Duodenal mucosa (tissue), 2 donors: ENCODE results near the gene RBL1.
"Not testable (repeated sequence)": the region's sequence is repeated elsewhere in the genome, so short reads cannot be mapped to it uniquely, and the experiment has no call there.

ENCODE experiments used
- H3K27ac ChIP-seq: one replicate; pipeline ENCODE4 v1.7.0; 2013; ENCODE audit warnings: low read depth, low read length
- H3K27me3 ChIP-seq, 2 donors: one replicate each; pipeline ENCODE4 v1.7.0; 2013; ENCODE audit warnings: low read length in 2 of 2, control low read depth in 1 of 2; ENCODE audit not compliant: insufficient read depth in 2 of 2, control insufficient read depth in 1 of 2
- H3K36me3 ChIP-seq, 2 donors: one replicate each; pipeline ENCODE4 v1.7.0; 2013; ENCODE audit warnings: low read length in 2 of 2, control low read depth in 1 of 2; ENCODE audit not compliant: insufficient read depth in 2 of 2, control insufficient read depth in 1 of 2
- H3K4me1 ChIP-seq, 2 donors: one replicate each; pipeline ENCODE4 v1.7.0; 2013; ENCODE audit warnings: low read length in 2 of 2, control low read depth in 1 of 2; ENCODE audit not compliant: insufficient read depth in 2 of 2, control insufficient read depth in 1 of 2
- H3K4me3 ChIP-seq, 2 donors: one replicate each; pipeline ENCODE4 v1.7.0; 2013; ENCODE audit warnings: low read length in 2 of 2, low read depth in 1 of 2
- H3K9ac ChIP-seq, 2 donors: one replicate each; pipeline ENCODE4 v1.7.0; 2013; ENCODE audit warnings: low read length in 2 of 2, low read depth in 1 of 2
- H3K9me3 ChIP-seq, 2 donors: one replicate each; pipeline ENCODE4 v1.7.0; 2013; ENCODE audit warnings: low read length in 2 of 2, control low read depth in 1 of 2; ENCODE audit not compliant: control insufficient read depth in 1 of 2

The RBL1 gene

GRCh38 chr20:37032077-37032476, 63.7 kb downstream of the RBL1 start:
- Histone ChIP-seq H3K9me3 (no peaks in the 10 kb centered on the region), H3K27me3 (no peaks in the 10 kb centered on the region), H3K9ac (no peak overlapping the region), H3K27ac (no peak overlapping the region), H3K4me1 (no peaks in the 10 kb centered on the region), H3K4me3 (no peak overlapping the region), H3K36me3 (peaks cover 5 to 25% of the 10 kb centered on the region in 2 donors)

GRCh38 chr20:37020636-37021035, 75.2 kb downstream of the RBL1 start:
- Histone ChIP-seq H3K27me3 (no peaks in the 10 kb centered on the region), H3K9ac (no peak overlapping the region), H3K4me1 (no peaks in the 10 kb centered on the region), H3K4me3 (no peak overlapping the region), H3K27ac (no peak overlapping the region), H3K36me3 (peaks cover 0 to 31% of the 10 kb centered on the region in 2 donors), H3K9me3 (no peaks in the 10 kb centered on the region)

DNA sequence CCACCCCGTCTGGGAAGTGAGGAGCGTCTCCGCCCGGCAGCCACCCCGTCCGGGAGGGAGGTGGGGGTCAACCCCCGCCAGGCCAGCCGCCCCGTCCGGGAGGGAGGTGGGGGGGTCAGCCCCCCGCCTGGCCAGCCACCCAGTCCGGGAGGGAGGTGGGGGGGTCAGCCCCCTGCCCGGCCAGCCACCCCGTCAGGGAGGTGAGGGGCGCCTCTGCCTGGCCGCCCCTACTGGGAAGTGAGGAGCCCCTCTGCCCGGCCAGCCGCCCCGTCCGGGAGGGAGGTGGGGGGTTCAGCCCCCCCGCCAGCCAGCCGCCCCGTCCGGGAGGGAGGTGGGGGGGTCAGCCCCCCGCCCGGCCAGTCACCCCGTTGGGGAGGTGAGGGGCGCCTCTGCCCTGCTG, 83.2 kb downstream of the RBL1 start:
- not testable (repeated sequence) for H3K9ac ChIP-seq, H3K27ac ChIP-seq, H3K27me3 ChIP-seq, H3K4me3 ChIP-seq, H3K4me1 ChIP-seq, H3K9me3 ChIP-seq
- peaks cover 0 to 19% of the 10 kb centered on the region in 2 donors for H3K36me3 ChIP-seq

- peaks cover 0 to 16% of the 10 kb centered on the region in 2 donors for H3K36me3 ChIP-seq
- not testable (repeated sequence) for H3K9me3 ChIP-seq, H3K4me3 ChIP-seq, H3K4me1 ChIP-seq, H3K27ac ChIP-seq, H3K27me3 ChIP-seq, H3K9ac ChIP-seq
Measured at GRCh38 chr20:37011858-37012257, 83.9 kb downstream of the RBL1 start.

GRCh38 chr20:37011147-37011546, 84.7 kb downstream of the RBL1 start:
- no peak overlapping the region for H3K9ac ChIP-seq
- no peak overlapping the region for H3K4me3 ChIP-seq
- no peaks in the 10 kb centered on the region for H3K9me3 ChIP-seq
- H3K36me3 ChIP-seq = peaks cover 0 to 18% of the 10 kb centered on the region in 2 donors
- H3K27ac ChIP-seq = no peak overlapping the region
- no peaks in the 10 kb centered on the region for H3K4me1 ChIP-seq
- no peaks in the 10 kb centered on the region for H3K27me3 ChIP-seq

DNA sequence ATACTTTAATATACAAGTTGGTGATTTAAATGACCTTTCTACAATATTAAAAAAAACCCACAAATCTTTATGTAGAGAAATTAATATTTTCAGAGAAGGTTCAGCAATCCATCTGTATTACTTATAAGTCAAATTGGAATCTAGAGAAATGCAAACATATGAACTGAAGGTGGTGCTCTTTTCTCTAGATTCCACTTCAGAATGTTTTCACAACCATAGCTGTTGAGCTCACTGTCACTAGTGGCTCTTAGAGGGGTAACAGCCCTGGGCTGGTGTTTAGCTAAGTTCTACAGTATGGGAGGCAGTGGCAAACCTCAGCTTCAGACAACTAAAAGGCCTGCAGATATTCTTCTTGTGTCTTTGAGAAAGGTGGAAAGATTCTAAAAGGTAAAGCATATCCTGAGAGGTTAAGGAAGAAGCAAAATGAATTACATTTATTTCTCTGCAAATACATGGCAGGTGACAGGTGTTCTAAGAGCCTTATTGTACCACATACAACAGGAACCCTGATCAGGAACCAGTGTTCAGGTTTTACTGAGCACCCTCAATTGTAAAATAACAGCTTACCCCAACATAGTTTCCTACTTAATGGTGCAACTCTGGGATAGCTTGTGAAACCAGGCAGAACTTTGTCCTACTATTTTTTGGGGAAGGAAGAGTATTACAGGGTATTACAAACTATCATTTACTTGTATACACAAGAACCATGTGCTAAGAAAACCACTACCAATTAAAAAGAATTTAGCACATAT, 87.7 kb downstream of the RBL1 start:
- Histone ChIP-seq H3K4me3 (no peak overlapping the region), H3K9me3 (no peaks in the 10 kb centered on the region), H3K36me3 (peaks cover 0 to 13% of the 10 kb centered on the region in 2 donors), H3K27me3 (no peaks in the 10 kb centered on the region), H3K9ac (no peak overlapping the region), H3K27ac (no peak overlapping the region), H3K4me1 (no peaks in the 10 kb centered on the region)

GRCh38 chr20:37005062-37005942, 90.5 kb downstream of the RBL1 start:
- not testable (repeated sequence) for H3K9ac ChIP-seq, H3K9me3 ChIP-seq, H3K27ac ChIP-seq, H3K27me3 ChIP-seq, H3K4me3 ChIP-seq, H3K4me1 ChIP-seq
- H3K36me3 ChIP-seq = peaks cover 0 to 14% of the 10 kb centered on the region in 2 donors

DNA sequence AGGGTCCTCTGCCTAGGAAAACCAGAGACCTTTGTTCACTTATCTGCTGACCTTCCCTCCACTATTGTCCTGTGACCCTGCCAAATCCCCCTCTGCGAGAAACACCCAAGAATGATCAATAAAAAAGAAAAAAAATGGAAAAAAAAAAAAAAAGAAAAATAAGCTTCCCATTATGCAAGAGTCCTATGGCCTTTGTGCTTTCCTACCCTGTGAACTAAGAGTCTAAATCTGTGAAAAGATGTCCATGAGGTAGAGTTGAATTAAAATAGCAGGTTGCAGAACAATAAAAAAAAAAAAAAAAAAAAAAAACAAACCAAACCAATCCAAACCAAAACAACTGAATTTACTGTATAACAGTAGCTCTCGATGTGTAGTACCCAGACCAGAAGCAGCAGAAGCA, 94.2 kb downstream of the RBL1 start:
- H3K4me1 ChIP-seq, H3K9ac ChIP-seq, H3K27me3 ChIP-seq, H3K4me3 ChIP-seq, H3K9me3 ChIP-seq, H3K27ac ChIP-seq: not testable (repeated sequence)
- peaks cover 0 to 12% of the 10 kb centered on the region in 2 donors for H3K36me3 ChIP-seq

GRCh38 chr20:37000171-37000570, 95.6 kb downstream of the RBL1 start:
- H3K36me3 ChIP-seq = peaks cover 0 to 11% of the 10 kb centered on the region in 2 donors
- not testable (repeated sequence) for H3K4me3 ChIP-seq, H3K9me3 ChIP-seq

DNA sequence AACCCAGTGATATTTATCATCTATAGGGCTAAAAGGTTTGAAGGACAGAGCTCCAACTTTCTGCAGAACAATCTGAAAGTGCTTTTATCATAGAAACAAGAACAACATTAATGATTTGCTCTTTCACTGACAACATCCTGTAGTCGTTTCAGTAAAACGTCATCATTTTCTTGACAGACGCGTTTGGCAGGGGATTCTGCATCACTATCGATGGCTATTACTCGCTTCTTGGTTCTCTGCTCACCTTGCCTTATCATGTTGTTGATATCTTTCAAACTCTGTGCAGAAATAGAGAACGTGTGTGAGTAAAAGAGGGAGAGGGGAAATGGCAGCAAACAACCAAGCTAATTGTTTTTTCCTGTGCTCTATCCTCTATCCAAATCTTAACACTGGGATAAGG, 97.1 kb downstream of the RBL1 start:
- Histone ChIP-seq H3K27ac (no peak overlapping the region), H3K4me1 (no peaks in the 10 kb centered on the region), H3K36me3 (peaks cover 0 to 11% of the 10 kb centered on the region in 2 donors), H3K4me3 (no peak overlapping the region), H3K9ac (no peak overlapping the region), H3K27me3 (no peaks in the 10 kb centered on the region), H3K9me3 (no peaks in the 10 kb centered on the region)

More at GRCh38 chr20:37000171-37000570, 95.6 kb downstream of the RBL1 start:
- H3K4me1 ChIP-seq, H3K27ac ChIP-seq, H3K27me3 ChIP-seq, H3K9ac ChIP-seq: not testable (repeated sequence)
